NB4 (cell line): ENCODE results near the gene MRPL42.

Experiments
- CTCF ChIP-seq: IDR thresholded peaks from one replicate; pipeline ENCODE4 v1.5.1; 2012; ENCODE audit warnings: low read depth, low read length
- MYC ChIP-seq: IDR thresholded peaks from 2 replicates; pipeline ENCODE4 v1.6.1; 2011; ENCODE audit warnings: low read depth, low read length
- POLR2A ChIP-seq: IDR thresholded peaks from 2 replicates; pipeline ENCODE4 v1.6.1; 2011; ENCODE audit warnings: mild to moderate bottlenecking; ENCODE audit not compliant: insufficient read length; ENCODE audit errors: extremely low read depth
- TF ChIP-seq, protein P1 (sequence below): IDR thresholded peaks from 2 replicates; pipeline ENCODE4 v1.6.1; 2011; ENCODE audit warnings: low read depth, low read length

- TF ChIP-seq, protein P1, sequence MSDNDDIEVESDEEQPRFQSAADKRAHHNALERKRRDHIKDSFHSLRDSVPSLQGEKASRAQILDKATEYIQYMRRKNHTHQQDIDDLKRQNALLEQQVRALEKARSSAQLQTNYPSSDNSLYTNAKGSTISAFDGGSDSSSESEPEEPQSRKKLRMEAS = no peak
- TF ChIP-seq CTCF = no peak
- no peak for TF ChIP-seq POLR2A
- no peak for TF ChIP-seq MYC
These were observed 80.5 kb downstream of the MRPL42 start for GRCh38 chr12:93547778-93548177.
